Skeletal muscle tissue (tissue), 4 donors: Measurements from ENCODE around the gene CCDC6. TPM values are rescaled to one million over a fixed set of nuclear protein-coding genes. Genes with fewer than 3 reads are reported as not detected.
"Not testable (repeated sequence)": the region's sequence is repeated elsewhere in the genome, so short reads cannot be mapped to it uniquely, and the experiment has no call there.

ENCODE experiments used
- H3K27ac ChIP-seq: one replicate; pipeline ENCODE4 v1.7.0; 2013; ENCODE audit warnings: mild to moderate bottlenecking, low read depth, low read length, inconsistent platforms
- H3K27me3 ChIP-seq, 3 donors: one replicate each; pipeline ENCODE4 v1.7.0; 2013; ENCODE audit warnings: low read length in 3 of 3; ENCODE audit not compliant: control insufficient read depth in 3 of 3, insufficient read depth in 3 of 3
- H3K36me3 ChIP-seq, 3 donors: one replicate each; pipeline ENCODE4 v1.7.0; 2013; ENCODE audit warnings: low read length in 3 of 3; ENCODE audit not compliant: control insufficient read depth in 3 of 3, insufficient read depth in 3 of 3
- H3K4me1 ChIP-seq, 3 donors: one replicate each; pipeline ENCODE4 v1.7.0; 2013; ENCODE audit warnings: low read length in 3 of 3, mild to moderate bottlenecking in 3 of 3; ENCODE audit not compliant: control insufficient read depth in 3 of 3, insufficient read depth in 3 of 3
- H3K4me3 ChIP-seq, 3 donors: one replicate each; pipeline ENCODE4 v1.7.0; 2013; ENCODE audit warnings: low read length in 3 of 3
- H3K9ac ChIP-seq, 3 donors: one replicate each; pipeline ENCODE4 v1.7.0; 2013; ENCODE audit warnings: low read length in 3 of 3, mild to moderate bottlenecking in 3 of 3, moderate library complexity in 2 of 3, low read depth in 1 of 3
- H3K9me3 ChIP-seq, 3 donors: one replicate each; pipeline ENCODE4 v1.7.0; 2013; ENCODE audit warnings: low read length in 3 of 3; ENCODE audit not compliant: control insufficient read depth in 3 of 3
- total RNA-seq: library from RNA; depleted of rRNA; stranded (reverse); fragments of >200 nt; gene quantifications from one replicate; pipeline ENCODE4 v1.2.3, GENCODE V29; 2014
- donor health status: Osteomylitis.

Gene CCDC6
- total RNA-seq, 1 donor from 2014 or later = 24.5 TPM

- Histone ChIP-seq H3K27ac (no peak overlapping the region), H3K27me3 (no peaks in the 10 kb centered on the region), H3K9ac (no peak overlapping the region), H3K4me1 (peaks cover 14 to 23% (median 15%) of the 10 kb centered on the region in 3 donors), H3K36me3 (peaks cover 6 to 9% (median 8%) of the 10 kb centered on the region in 3 donors), H3K9me3 (no peaks in the 10 kb centered on the region), H3K4me3 (no peak overlapping the region)
Measured at GRCh38 chr10:59887006-59887405, 19.4 kb downstream of the CCDC6 start.

GRCh38 chr10:59885430-59886134, 20.8 kb downstream of the CCDC6 start:
- Histone ChIP-seq H3K4me1 (peaks cover 13 to 18% (median 15%) of the 10 kb centered on the region in 3 donors), H3K9me3 (no peaks in the 10 kb centered on the region), H3K36me3 (peaks cover 6 to 9% (median 8%) of the 10 kb centered on the region in 3 donors), H3K4me3 (no peak overlapping the region), H3K27ac (no peak overlapping the region), H3K27me3 (no peaks in the 10 kb centered on the region), H3K9ac (no peak overlapping the region)

GRCh38 chr10:59884893-59885292, 21.5 kb downstream of the CCDC6 start:
- not testable (repeated sequence) for H3K36me3 ChIP-seq, H3K9ac ChIP-seq, H3K27me3 ChIP-seq, H3K9me3 ChIP-seq, H3K27ac ChIP-seq, H3K4me3 ChIP-seq
- peaks cover 13 to 18% (median 15%) of the 10 kb centered on the region in 3 donors for H3K4me1 ChIP-seq

GRCh38 chr10:59881640-59882039, 24.7 kb downstream of the CCDC6 start:
- no peak overlapping the region for H3K9ac ChIP-seq
- H3K4me1 ChIP-seq = peaks cover 11 to 23% (median 19%) of the 10 kb centered on the region in 3 donors
- H3K36me3 ChIP-seq = no peaks in the 10 kb centered on the region
- no peaks in the 10 kb centered on the region for H3K27me3 ChIP-seq
- H3K4me3 ChIP-seq = no peak overlapping the region
- no peak overlapping the region for H3K27ac ChIP-seq
- no peaks in the 10 kb centered on the region for H3K9me3 ChIP-seq

GRCh38 chr10:59880971-59881510, 25.3 kb downstream of the CCDC6 start:
- Histone ChIP-seq H3K27me3 (no peaks in the 10 kb centered on the region), H3K9me3 (no peaks in the 10 kb centered on the region), H3K4me3 (no peak overlapping the region), H3K9ac (no peak overlapping the region), H3K27ac (no peak overlapping the region), H3K4me1 (peaks cover 9 to 23% (median 18%) of the 10 kb centered on the region in 3 donors), H3K36me3 (no peaks in the 10 kb centered on the region)

- Histone ChIP-seq H3K4me1 (peaks cover 5 to 17% (median 13%) of the 10 kb centered on the region in 3 donors), H3K36me3 (no peaks in the 10 kb centered on the region), H3K4me3 (no peak overlapping the region), H3K9me3 (no peaks in the 10 kb centered on the region), H3K27ac (no peak overlapping the region), H3K9ac (no peak overlapping the region), H3K27me3 (no peaks in the 10 kb centered on the region)
Measured at GRCh38 chr10:59880019-59880717, 26.2 kb downstream of the CCDC6 start.

GRCh38 chr10:59879363-59879913, 26.9 kb downstream of the CCDC6 start:
- Histone ChIP-seq H3K27me3 (no peaks in the 10 kb centered on the region), H3K9ac (no peak overlapping the region), H3K36me3 (no peaks in the 10 kb centered on the region), H3K4me1 (peaks cover 5 to 17% (median 13%) of the 10 kb centered on the region in 3 donors), H3K27ac (no peak overlapping the region), H3K9me3 (no peaks in the 10 kb centered on the region), H3K4me3 (no peak overlapping the region)

GRCh38 chr10:59878915-59879314, 27.4 kb downstream of the CCDC6 start:
- no peaks in the 10 kb centered on the region for H3K27me3 ChIP-seq
- peaks cover 5 to 17% (median 13%) of the 10 kb centered on the region in 3 donors for H3K4me1 ChIP-seq
- no peak overlapping the region for H3K27ac ChIP-seq
- H3K9me3 ChIP-seq = no peaks in the 10 kb centered on the region
- H3K4me3 ChIP-seq = no peak overlapping the region
- no peaks in the 10 kb centered on the region for H3K36me3 ChIP-seq
- no peak overlapping the region for H3K9ac ChIP-seq

- Histone ChIP-seq H3K9ac (no peak overlapping the region), H3K36me3 (no peaks in the 10 kb centered on the region), H3K4me1 (peaks cover 6 to 19% (median 14%) of the 10 kb centered on the region in 3 donors), H3K4me3 (no peak overlapping the region), H3K27ac (peak overlapping the region; percentile 32), H3K27me3 (no peaks in the 10 kb centered on the region), H3K9me3 (no peaks in the 10 kb centered on the region)
Measured at GRCh38 chr10:59878289-59878688, 28.1 kb downstream of the CCDC6 start.
